HCT116 (cell line): ENCODE data around the gene LMBRD2. TPM values are rescaled to one million over a fixed set of nuclear protein-coding genes. Genes with fewer than 3 reads are reported as not detected.
A peak's percentile ranks its signal among the peaks of the same experiment; 100 is the strongest.

Experiments used
- ATAC-seq: fragments of 200-7000 bp; cut with Tn5 transposase; 2 replicates; pipeline ENCODE4 v1.9.1; 2020; ENCODE audit warnings: mild to moderate bottlenecking, moderate library complexity
- BruUV-seq: library from RNA; stranded (reverse); fragments of 400-500 nt; replicated peaks from 2 replicates; lab custom pipeline; 2021; lab: Mats Ljungman, UMichigan
- CTCF ChIA-PET: fragments of 300-600 bp; sonication (Branson Sonifier 250); formaldehyde crosslinking; loops from one replicate; lab custom pipeline; 2021; ENCODE audit warnings: antibody characterized with exemption; lab: Charles Lee
- POLR2A ChIA-PET: fragments of 300-600, 350-600 bp; sonication (Branson Sonifier 250); formaldehyde crosslinking; loops from one replicate; lab custom pipeline; 2021; ENCODE audit warnings: antibody characterized with exemption; lab: Charles Lee
- RAD21 ChIA-PET, 2 experiments: fragments of 300-600 bp; sonication (Branson Sonifier 250); formaldehyde crosslinking; loops; one replicate each; lab custom pipeline; 2023; ENCODE audit warnings: low total read pairs in 2 of 2; ENCODE audit not compliant: uncharacterized antibody in 2 of 2, unreplicated experiment in 2 of 2, low non-redundant PET in 1 of 2; lab: Charles Lee
- DNase-seq: peaks from one replicate; pipeline ENCODE4 v3.0.0-alpha.2; 2010; ENCODE audit warnings: low read depth, low spot score
- H2AFZ ChIP-seq: fragments of 200-600 bp; shearing (Covaris generic), sonication (generic); 2 replicates; pipeline ENCODE4 v1.6.1; 2017; ENCODE audit warnings: low read depth, mixed run types, mixed read lengths, antibody characterized with exemption, low read length; ENCODE audit not compliant: poor library complexity, severe bottlenecking
- H3K27ac ChIP-seq: 2 replicates; pipeline ENCODE4 v1.5.1; 2012; ENCODE audit warnings: low read depth, low read length
- H3K27me3 ChIP-seq: fragments of 200-600 bp; sonication (generic); 2 replicates; pipeline ENCODE4 v1.6.1; 2016; ENCODE audit warnings: mixed run types, low read length, mixed read lengths; ENCODE audit not compliant: insufficient read depth
- H3K36me3 ChIP-seq, 2 experiments: fragments of 200-500 bp in 1 of 2; fragments of 200-600 bp in 1 of 2; sonication (Bioruptor generic) in 1 of 2; sonication (generic) in 1 of 2; 2 replicates each; pipeline versions ENCODE4 v1.5.1 to v1.6.1; 2014 to 2016; ENCODE audit warnings: low read length in 2 of 2, inconsistent platforms in 1 of 2, mixed read lengths in 1 of 2, mixed run types in 1 of 2; ENCODE audit not compliant: insufficient read depth in 2 of 2, control insufficient read depth in 1 of 2
- H3K4me1 ChIP-seq, 2 experiments: fragments of 200-600 bp in 1 of 2; sonication (generic) in 1 of 2; 2 replicates each; pipeline versions ENCODE4 v1.5.1 to v1.6.1; 2012 to 2017; ENCODE audit warnings: low read length in 2 of 2, inconsistent platforms in 1 of 2, mild to moderate bottlenecking in 1 of 2, mixed read lengths in 1 of 2, mixed run types in 1 of 2, moderate library complexity in 1 of 2; ENCODE audit not compliant: insufficient read depth in 2 of 2, control insufficient read depth in 1 of 2
- H3K4me2 ChIP-seq: fragments of 200-600 bp; sonication (generic); 2 replicates; pipeline ENCODE4 v1.6.1; 2017; ENCODE audit warnings: mixed run types, low read length, mixed read lengths
- H3K4me3 ChIP-seq, 2 experiments: fragments of 200-600 bp in 1 of 2; sonication (generic) in 1 of 2; replicated peaks in 1 of 2; 2 replicates each; pipeline ENCODE4 v1.5.1; 2011 to 2016; ENCODE audit warnings: low read length in 2 of 2, control low read depth in 1 of 2, low read depth in 1 of 2, mild to moderate bottlenecking in 1 of 2, mixed read lengths in 1 of 2, mixed run types in 1 of 2
- H3K79me2 ChIP-seq: fragments of 200-600 bp; sonication (generic); 2 replicates; pipeline ENCODE4 v1.6.1; 2017; ENCODE audit warnings: mild to moderate bottlenecking, mixed run types, low read length, moderate library complexity, mixed read lengths; ENCODE audit not compliant: insufficient read depth
- H3K9ac ChIP-seq: fragments of 200-600 bp; sonication (generic); 2 replicates; pipeline ENCODE4 v1.6.1; 2016; ENCODE audit warnings: low read length, mixed read lengths
- H3K9me2 ChIP-seq: fragments of 200-600 bp; sonication (generic), shearing (Covaris generic); 2 replicates; pipeline ENCODE4 v1.6.1; 2017; ENCODE audit warnings: mixed run types, mild to moderate bottlenecking, moderate library complexity; ENCODE audit not compliant: insufficient read depth
- H3K9me3 ChIP-seq, 2 experiments: fragments of 200-500 bp in 1 of 2; fragments of 200-600 bp in 1 of 2; sonication (Bioruptor generic) in 1 of 2; sonication (generic) in 1 of 2; 2 replicates each; pipeline ENCODE4 v1.6.1; 2014 to 2017; ENCODE audit warnings: low read length in 2 of 2, mixed read lengths in 2 of 2, inconsistent platforms in 1 of 2, low read depth in 1 of 2, mild to moderate bottlenecking in 1 of 2, mixed run types in 1 of 2, moderate library complexity in 1 of 2; ENCODE audit not compliant: control insufficient read depth in 1 of 2, insufficient read depth in 1 of 2
- H4K20me1 ChIP-seq: fragments of 200-600 bp; sonication (generic), shearing (Covaris generic); 2 replicates; pipeline ENCODE4 v1.6.1; 2017; ENCODE audit warnings: mixed run types, mild to moderate bottlenecking, moderate library complexity; ENCODE audit not compliant: insufficient read depth
- CBX3 ChIP-seq: IDR thresholded peaks from 2 replicates; pipeline ENCODE4 v1.6.1; 2012; ENCODE audit warnings: low read depth
- CEBPB ChIP-seq: IDR thresholded peaks from 2 replicates; pipeline ENCODE4 v1.6.1; 2012; ENCODE audit warnings: low read depth
- ELF1 ChIP-seq: IDR thresholded peaks from 2 replicates; pipeline ENCODE4 v1.6.1; 2012; ENCODE audit warnings: low read depth, borderline replicate concordance
- FOSL1 ChIP-seq: IDR thresholded peaks from 2 replicates; pipeline ENCODE4 v1.6.1; 2012; ENCODE audit warnings: low read depth
- JUND ChIP-seq: IDR thresholded peaks from 2 replicates; pipeline ENCODE4 v1.6.1; 2012
- POLR2A ChIP-seq: IDR thresholded peaks from 2 replicates; pipeline ENCODE4 v1.7.0; 2011; ENCODE audit warnings: borderline replicate concordance; ENCODE audit not compliant: insufficient read depth, insufficient read length; ENCODE audit errors: extremely low read depth
- RAD21 ChIP-seq: IDR thresholded peaks from 2 replicates; pipeline ENCODE4 v1.6.1; 2012; ENCODE audit warnings: low read depth, mild to moderate bottlenecking
- SRF ChIP-seq: IDR thresholded peaks from 2 replicates; pipeline ENCODE4 v1.6.1; 2012; ENCODE audit warnings: low read depth
- intact Hi-C: fragments of 100-400 bp; cut with micrococcal nuclease; formaldehyde crosslinking; loops from 2 replicates; pipeline ENCODE4 v1.10.0; 2022
- microRNA counts: library from miRNA; unstranded; fragments of <30 nt; microRNA quantifications from one replicate; lab custom pipeline; 2015
- microRNA-seq: library from miRNA; unstranded; fragments of <30 nt; microRNA quantifications from one replicate; pipeline ENCODE4, GENCODE V29; 2016; ENCODE audit warnings: borderline number of aligned reads
- total RNA-seq: library from RNA; stranded (reverse); gene quantifications from one replicate; pipeline ENCODE4 v1.2.1, GENCODE V29; 2021; ENCODE audit not compliant: unreplicated experiment
- TF ChIP-seq, protein P1 (sequence below): IDR thresholded peaks from 2 replicates; pipeline ENCODE4 v1.6.1; 2012
- TF ChIP-seq, protein P2 (sequence below): IDR thresholded peaks from 2 replicates; pipeline ENCODE4 v1.6.1; 2011; ENCODE audit warnings: mild to moderate bottlenecking, low read length, moderate library complexity; ENCODE audit not compliant: insufficient replicate concordance; ENCODE audit errors: extremely low read depth
- TF ChIP-seq, protein P3 (sequence below), 3 experiments: fragments of 200-600 bp in 1 of 3; sonication (generic) in 1 of 3; IDR thresholded peaks in 2 of 3; conservative IDR thresholded peaks in 1 of 3; 2 replicates each; pipeline ENCODE4 v1.5.1; 2012 to 2017; ENCODE audit warnings: low read depth in 2 of 3, low read length in 2 of 3, antibody characterized with exemption in 1 of 3, borderline replicate concordance in 1 of 3, control low read depth in 1 of 3, mild to moderate bottlenecking in 1 of 3, mixed read lengths in 1 of 3, mixed run types in 1 of 3, moderate library complexity in 1 of 3; ENCODE audit not compliant: insufficient read depth in 1 of 3

Gene LMBRD2
- total RNA-seq, 1 experiment from 2014 or later = 1.1 TPM

DNA sequence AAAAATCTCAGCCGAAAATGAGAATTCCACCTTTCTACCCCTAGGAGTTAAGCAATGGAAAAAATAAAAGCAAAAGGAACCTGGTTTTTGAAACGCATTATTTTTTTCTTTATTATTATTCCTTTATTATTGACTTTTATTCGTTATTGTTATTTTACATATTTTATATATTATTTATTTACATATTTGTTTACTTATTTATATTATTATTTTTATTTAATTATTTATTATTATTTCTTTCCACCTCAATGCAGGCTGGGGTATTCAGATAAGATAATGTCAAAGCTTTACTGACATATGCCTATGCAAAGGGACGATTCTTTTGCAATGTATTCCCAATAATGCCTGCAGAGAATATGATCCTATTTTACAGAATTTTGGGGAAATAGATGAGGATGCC, 101.7 kb downstream of the LMBRD2 start:
- H3K9me3 ChIP-seq = no peaks in the 10 kb centered on the region

More for the DNA sequence above, 101.7 kb downstream of the LMBRD2 start:
- POLR2A ChIA-PET = no interaction called here
- Histone ChIP-seq H3K4me2 (no peak overlapping the region), H2AFZ (no peak overlapping the region), H3K9ac (no peak overlapping the region), H3K79me2 (no peaks in the 10 kb centered on the region), H4K20me1 (no peaks in the 10 kb centered on the region), H3K4me3 (no peak overlapping the region), H3K27ac (no peak overlapping the region), H3K36me3 (no peaks in the 10 kb centered on the region), H3K9me2 (no peaks in the 10 kb centered on the region), H3K27me3 (peaks cover 20% of the 10 kb centered on the region; the same call in 1 of the 2 replicates), H3K4me1 (no peaks in the 10 kb centered on the region)
- CTCF ChIA-PET = no interaction called here
- TF ChIP-seq, protein P1, sequence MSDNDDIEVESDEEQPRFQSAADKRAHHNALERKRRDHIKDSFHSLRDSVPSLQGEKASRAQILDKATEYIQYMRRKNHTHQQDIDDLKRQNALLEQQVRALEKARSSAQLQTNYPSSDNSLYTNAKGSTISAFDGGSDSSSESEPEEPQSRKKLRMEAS = no peak
- TF ChIP-seq JUND (no peak), ELF1 (no peak), CBX3 (no peak), SRF (no peak), RAD21 (no peak), POLR2A (no peak), CEBPB (no peak), FOSL1 (no peak)
- TF ChIP-seq, protein P2, sequence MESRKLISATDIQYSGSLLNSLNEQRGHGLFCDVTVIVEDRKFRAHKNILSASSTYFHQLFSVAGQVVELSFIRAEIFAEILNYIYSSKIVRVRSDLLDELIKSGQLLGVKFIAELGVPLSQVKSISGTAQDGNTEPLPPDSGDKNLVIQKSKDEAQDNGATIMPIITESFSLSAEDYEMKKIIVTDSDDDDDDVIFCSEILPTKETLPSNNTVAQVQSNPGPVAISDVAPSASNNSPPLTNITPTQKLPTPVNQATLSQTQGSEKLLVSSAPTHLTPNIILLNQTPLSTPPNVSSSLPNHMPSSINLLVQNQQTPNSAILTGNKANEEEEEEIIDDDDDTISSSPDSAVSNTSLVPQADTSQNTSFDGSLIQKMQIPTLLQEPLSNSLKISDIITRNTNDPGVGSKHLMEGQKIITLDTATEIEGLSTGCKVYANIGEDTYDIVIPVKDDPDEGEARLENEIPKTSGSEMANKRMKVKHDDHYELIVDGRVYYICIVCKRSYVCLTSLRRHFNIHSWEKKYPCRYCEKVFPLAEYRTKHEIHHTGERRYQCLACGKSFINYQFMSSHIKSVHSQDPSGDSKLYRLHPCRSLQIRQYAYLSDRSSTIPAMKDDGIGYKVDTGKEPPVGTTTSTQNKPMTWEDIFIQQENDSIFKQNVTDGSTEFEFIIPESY = no peak
- TF ChIP-seq, protein P3, sequence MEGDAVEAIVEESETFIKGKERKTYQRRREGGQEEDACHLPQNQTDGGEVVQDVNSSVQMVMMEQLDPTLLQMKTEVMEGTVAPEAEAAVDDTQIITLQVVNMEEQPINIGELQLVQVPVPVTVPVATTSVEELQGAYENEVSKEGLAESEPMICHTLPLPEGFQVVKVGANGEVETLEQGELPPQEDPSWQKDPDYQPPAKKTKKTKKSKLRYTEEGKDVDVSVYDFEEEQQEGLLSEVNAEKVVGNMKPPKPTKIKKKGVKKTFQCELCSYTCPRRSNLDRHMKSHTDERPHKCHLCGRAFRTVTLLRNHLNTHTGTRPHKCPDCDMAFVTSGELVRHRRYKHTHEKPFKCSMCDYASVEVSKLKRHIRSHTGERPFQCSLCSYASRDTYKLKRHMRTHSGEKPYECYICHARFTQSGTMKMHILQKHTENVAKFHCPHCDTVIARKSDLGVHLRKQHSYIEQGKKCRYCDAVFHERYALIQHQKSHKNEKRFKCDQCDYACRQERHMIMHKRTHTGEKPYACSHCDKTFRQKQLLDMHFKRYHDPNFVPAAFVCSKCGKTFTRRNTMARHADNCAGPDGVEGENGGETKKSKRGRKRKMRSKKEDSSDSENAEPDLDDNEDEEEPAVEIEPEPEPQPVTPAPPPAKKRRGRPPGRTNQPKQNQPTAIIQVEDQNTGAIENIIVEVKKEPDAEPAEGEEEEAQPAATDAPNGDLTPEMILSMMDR (IDR thresholded peaks at IDR 0.05 in 2 of 3, conservative IDR thresholded peaks at IDR 0.05 in 1 of 3; ENCODE audit: borderline replicate concordance in 1 of 3, insufficient read depth in 1 of 3, low read depth in 2 of 3, low read length in 2 of 3) = no peak
- no peak for ATAC-seq
- BruUV-seq = no TSS peak
- DNase-seq = no peak
- RAD21 ChIA-PET = no interaction called here
- intact Hi-C loops = no loop called here

MicroRNA genes within 50 kb of the gene (microRNA counts, 767-probe panel; counts per million panel counts)
- not detected for microRNA hsa-miR-580 (lab: Ali Mortazavi, UCI)

Small RNA genes within 50 kb of the gene (microRNA-seq; reads per million reads assigned to microRNA genes)
- gene MIR580 = 6.0 reads per million, percentile 15 among the genes with 10 or more reads in this experiment

Other genes with a start within 250 kb of the LMBRD2 start
- gene CAPSL, start 213.3 kb downstream of the LMBRD2 start, total RNA-seq = not detected
- not detected for gene UGT3A1, start 160.5 kb downstream of the LMBRD2 start, total RNA-seq
- not detected for gene UGT3A2, start 85.0 kb downstream of the LMBRD2 start, total RNA-seq
- gene SKP2, start 224 bp upstream of the LMBRD2 start, total RNA-seq = 44.3 TPM
- gene NADK2, start 90.0 kb upstream of the LMBRD2 start, total RNA-seq = 21.2 TPM
- gene RANBP3L, start 150.0 kb upstream of the LMBRD2 start, total RNA-seq = not detected